ENCODE results near the gene B3GALNT2.
"Not testable (repeated sequence)": the region's sequence is repeated elsewhere in the genome, so short reads cannot be mapped to it uniquely, and the experiment has no call there.

Gene B3GALNT2

GRCh38 chr1:235485558-235485957 lies 18.7 kb downstream of the B3GALNT2 start:
- Histone ChIP-seq H3K4me3 (ENCODE audit: insufficient read depth, low read length, poor library complexity, severe bottlenecking) (no peak overlapping the region), H3F3A (ENCODE audit: insufficient read depth) (no peaks in the 10 kb centered on the region), H3K9me2 (replicated peaks; ENCODE audit: insufficient read depth, low read length) (no peaks in the 10 kb centered on the region), H4K20me1 (ENCODE audit: low read depth, low read length) (no peaks in the 10 kb centered on the region), H3K79me2 (ENCODE audit: insufficient read depth, low read length) (no peaks in the 10 kb centered on the region), H2AFZ (ENCODE audit: low read depth, low read length, severe bottlenecking) (no peak overlapping the region), H3K9ac (ENCODE audit: low read length) (no peak overlapping the region), H3K27ac (ENCODE audit: low read depth, low read length) (no peak overlapping the region), H3K36me3 (ENCODE audit: low read length) (no peaks in the 10 kb centered on the region), H3K4me2 (ENCODE audit: low read depth, low read length, poor library complexity, severe bottlenecking) (no peak overlapping the region), H3K27me3 (ENCODE audit: low read length) (no peaks in the 10 kb centered on the region), H3K9me3 (ENCODE audit: insufficient read depth, low read length) (no peaks in the 10 kb centered on the region)
- no peak for TF ChIP-seq EZH2phosphoT487 (conservative IDR thresholded peaks at IDR 0.05; ENCODE audit: low read length)

GRCh38 chr1:235483090-235483489 lies 21.2 kb downstream of the B3GALNT2 start:
- no peaks in the 10 kb centered on the region for H4K20me1 ChIP-seq (ENCODE audit: low read depth, low read length)
- H3K79me2 ChIP-seq (ENCODE audit: insufficient read depth, low read length) = no peaks in the 10 kb centered on the region
- no peaks in the 10 kb centered on the region for H3F3A ChIP-seq (ENCODE audit: insufficient read depth)
- H3K9ac ChIP-seq (ENCODE audit: low read length) = no peak overlapping the region
- no peaks in the 10 kb centered on the region for H3K27me3 ChIP-seq (ENCODE audit: low read length)
- H3K4me3 ChIP-seq (ENCODE audit: insufficient read depth, low read length, poor library complexity, severe bottlenecking) = no peak overlapping the region
- H3K36me3 ChIP-seq (ENCODE audit: low read length) = no peaks in the 10 kb centered on the region
- TF ChIP-seq CTCF (IDR thresholded peaks at IDR 0.05; ENCODE audit: insufficient read depth, low read length, poor library complexity, severe bottlenecking) (no peak), EZH2phosphoT487 (conservative IDR thresholded peaks at IDR 0.05; ENCODE audit: low read length) (no peak)
- H2AFZ ChIP-seq (ENCODE audit: low read depth, low read length, severe bottlenecking) = no peak overlapping the region
- no peak overlapping the region for H3K4me2 ChIP-seq (ENCODE audit: low read depth, low read length, poor library complexity, severe bottlenecking)
- H3K27ac ChIP-seq (ENCODE audit: low read depth, low read length) = no peak overlapping the region
- no peaks in the 10 kb centered on the region for H3K9me2 ChIP-seq (replicated peaks; ENCODE audit: insufficient read depth, low read length)
- H3K9me3 ChIP-seq (ENCODE audit: insufficient read depth, low read length) = no peaks in the 10 kb centered on the region

- Histone ChIP-seq H3K4me2 (ENCODE audit: low read depth, low read length, poor library complexity, severe bottlenecking) (no peak overlapping the region), H3K9ac (ENCODE audit: low read length) (no peak overlapping the region), H2AFZ (ENCODE audit: low read depth, low read length, severe bottlenecking) (no peak overlapping the region), H3K9me2 (replicated peaks; ENCODE audit: insufficient read depth, low read length) (no peaks in the 10 kb centered on the region), H3K9me3 (ENCODE audit: insufficient read depth, low read length) (no peaks in the 10 kb centered on the region), H3K27me3 (ENCODE audit: low read length) (no peaks in the 10 kb centered on the region), H3F3A (ENCODE audit: insufficient read depth) (0 out of 2 replicates have a peak, but pooled peaks cover 2% of the 10 kb centered on the region), H3K36me3 (ENCODE audit: low read length) (no peaks in the 10 kb centered on the region), H3K27ac (ENCODE audit: low read depth, low read length) (no peak overlapping the region), H4K20me1 (ENCODE audit: low read depth, low read length) (no peaks in the 10 kb centered on the region), H3K79me2 (ENCODE audit: insufficient read depth, low read length) (no peaks in the 10 kb centered on the region), H3K4me3 (ENCODE audit: insufficient read depth, low read length, poor library complexity, severe bottlenecking) (no peak overlapping the region)
- TF ChIP-seq CTCF (IDR thresholded peaks at IDR 0.05; ENCODE audit: insufficient read depth, low read length, poor library complexity, severe bottlenecking) (no peak), EZH2phosphoT487 (conservative IDR thresholded peaks at IDR 0.05; ENCODE audit: low read length) (no peak)
Observed at GRCh38 chr1:235473806-235474205, 30.4 kb downstream of the B3GALNT2 start.

GRCh38 chr1:235470741-235471439 lies 33.4 kb downstream of the B3GALNT2 start:
- Histone ChIP-seq H3K9me2 (replicated peaks; ENCODE audit: insufficient read depth, low read length) (no peaks in the 10 kb centered on the region), H3K36me3 (ENCODE audit: low read length) (no peaks in the 10 kb centered on the region), H3K79me2 (ENCODE audit: insufficient read depth, low read length) (no peaks in the 10 kb centered on the region), H4K20me1 (ENCODE audit: low read depth, low read length) (no peaks in the 10 kb centered on the region), H3K4me2 (ENCODE audit: low read depth, low read length, poor library complexity, severe bottlenecking) (no peak overlapping the region), H3K9ac (ENCODE audit: low read length) (no peak overlapping the region), H2AFZ (ENCODE audit: low read depth, low read length, severe bottlenecking) (no peak overlapping the region), H3K4me3 (ENCODE audit: insufficient read depth, low read length, poor library complexity, severe bottlenecking) (no peak overlapping the region), H3K27ac (ENCODE audit: low read depth, low read length) (no peak overlapping the region), H3K27me3 (ENCODE audit: low read length) (no peaks in the 10 kb centered on the region), H3K9me3 (ENCODE audit: insufficient read depth, low read length) (no peaks in the 10 kb centered on the region), H3F3A (ENCODE audit: insufficient read depth) (0 out of 2 replicates have a peak, but pooled peaks cover 3% of the 10 kb centered on the region)
- TF ChIP-seq CTCF (IDR thresholded peaks at IDR 0.05; ENCODE audit: insufficient read depth, low read length, poor library complexity, severe bottlenecking) = no peak

GRCh38 chr1:235469897-235470296 lies 34.4 kb downstream of the B3GALNT2 start:
- not testable (repeated sequence) for H3K4me3 ChIP-seq (ENCODE audit: insufficient read depth, low read length, poor library complexity, severe bottlenecking); H3K79me2 ChIP-seq (ENCODE audit: insufficient read depth, low read length); H4K20me1 ChIP-seq (ENCODE audit: low read depth, low read length); H3F3A ChIP-seq (ENCODE audit: insufficient read depth); H3K27ac ChIP-seq (ENCODE audit: low read depth, low read length); H2AFZ ChIP-seq (ENCODE audit: low read depth, low read length, severe bottlenecking); H3K9me2 ChIP-seq (replicated peaks; ENCODE audit: insufficient read depth, low read length); H3K36me3 ChIP-seq (ENCODE audit: low read length); H3K4me2 ChIP-seq (ENCODE audit: low read depth, low read length, poor library complexity, severe bottlenecking); H3K9ac ChIP-seq (ENCODE audit: low read length); H3K9me3 ChIP-seq (ENCODE audit: insufficient read depth, low read length); H3K27me3 ChIP-seq (ENCODE audit: low read length)
